Activated CD8-positive, alpha-beta T cell treated with anti-CD3 and anti-CD28 coated beads, Interleukin-2, amount 10 ng/mL, durations not matched to agents 7 days and 5 days (primary cell): Measurements from ENCODE around the gene TRAF3IP1. TPM values are rescaled to one million over a fixed set of nuclear protein-coding genes. Genes with fewer than 3 reads are reported as not detected.
"Not testable (repeated sequence)": the region's sequence is repeated elsewhere in the genome, so short reads cannot be mapped to it uniquely, and the experiment has no call there.

ENCODE experiments used
- ATAC-seq: fragments of 150-1000 bp; cut with Tn5 transposase; one replicate; pipeline ENCODE4 v1.10.0; 2021; ENCODE audit warnings: moderate library complexity
- CTCF ChIA-PET: fragments of 350-600 bp; sonication (Branson Sonifier 250); formaldehyde crosslinking; loops from one replicate; lab custom pipeline; 2021; ENCODE audit warnings: antibody characterized with exemption; lab: Charles Lee
- POLR2A ChIA-PET: fragments of 350-600 bp; sonication (Branson Sonifier 250); formaldehyde crosslinking; loops from one replicate; lab custom pipeline; 2021; ENCODE audit warnings: antibody characterized with exemption; lab: Charles Lee
- DNase-seq: peaks from one replicate; pipeline ENCODE4 v3.0.0-alpha.2; 2020
- H3K27ac Mint-ChIP-seq: one replicate; pipeline ENCODE4 v1.8.0; 2021; ENCODE audit warnings: mild to moderate bottlenecking, mixed read lengths
- H3K27me3 Mint-ChIP-seq: one replicate; pipeline ENCODE4 v1.8.0; 2021; ENCODE audit warnings: low read depth, mixed read lengths
- H3K36me3 Mint-ChIP-seq: one replicate; pipeline ENCODE4 v1.8.0; 2021; ENCODE audit warnings: low read depth, mixed read lengths
- H3K4me1 Mint-ChIP-seq: one replicate; pipeline ENCODE4 v1.8.0; 2021; ENCODE audit warnings: low read depth, mixed read lengths
- H3K4me3 Mint-ChIP-seq: one replicate; pipeline ENCODE4 v1.8.0; 2021; ENCODE audit warnings: mild to moderate bottlenecking, mixed read lengths
- H3K9me3 Mint-ChIP-seq: one replicate; pipeline ENCODE4 v1.8.0; 2022; ENCODE audit warnings: mixed read lengths; ENCODE audit not compliant: insufficient read depth
- total RNA-seq, 2 experiments: library from RNA; stranded (reverse); gene quantifications; one replicate each; pipeline ENCODE4 v1.2.3, GENCODE V29; 2021

TRAF3IP1 gene
- total RNA-seq, 2 experiments from 2014 or later = 7.1 to 7.5 TPM

DNA sequence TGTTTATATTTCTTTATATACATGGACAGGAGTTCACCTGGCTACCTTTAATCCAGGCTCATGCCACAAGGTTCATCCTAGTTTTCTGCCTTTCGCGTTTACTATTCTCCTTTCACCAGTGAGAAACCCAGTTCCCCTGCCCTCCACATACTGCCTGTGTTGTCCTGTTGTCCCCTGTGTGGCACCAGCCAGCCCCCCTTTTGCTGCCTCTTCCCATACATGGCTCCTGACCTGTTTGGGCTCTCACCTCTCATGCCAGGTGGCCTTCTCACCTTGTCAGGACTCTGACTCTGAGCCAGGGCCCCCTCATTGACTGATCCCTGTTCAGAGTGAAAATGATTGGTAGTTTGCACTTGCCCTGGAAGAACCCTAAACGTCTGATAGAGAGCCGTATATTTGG is 120.0 kb downstream of the TRAF3IP1 start:
- no peak overlapping the region for H3K27ac Mint-ChIP-seq
- POLR2A ChIA-PET = no interaction called here
- CTCF ChIA-PET = interaction anchor here (1.0 to 1.2 kb wide), 3 partner anchors 9 to 70 kb away, joined by 3 to 4 read pairs (median 3); no protein-coding TSS in a partner anchor
- H3K4me1 Mint-ChIP-seq = peaks cover 27% of the 10 kb centered on the region
- H3K36me3 Mint-ChIP-seq = peaks cover 59% of the 10 kb centered on the region
- DNase-seq (no peak), ATAC-seq (no peak)
- H3K4me3 Mint-ChIP-seq = no peak overlapping the region
- H3K9me3 Mint-ChIP-seq = no peaks in the 10 kb centered on the region
- H3K27me3 Mint-ChIP-seq = no peaks in the 10 kb centered on the region

DNA sequence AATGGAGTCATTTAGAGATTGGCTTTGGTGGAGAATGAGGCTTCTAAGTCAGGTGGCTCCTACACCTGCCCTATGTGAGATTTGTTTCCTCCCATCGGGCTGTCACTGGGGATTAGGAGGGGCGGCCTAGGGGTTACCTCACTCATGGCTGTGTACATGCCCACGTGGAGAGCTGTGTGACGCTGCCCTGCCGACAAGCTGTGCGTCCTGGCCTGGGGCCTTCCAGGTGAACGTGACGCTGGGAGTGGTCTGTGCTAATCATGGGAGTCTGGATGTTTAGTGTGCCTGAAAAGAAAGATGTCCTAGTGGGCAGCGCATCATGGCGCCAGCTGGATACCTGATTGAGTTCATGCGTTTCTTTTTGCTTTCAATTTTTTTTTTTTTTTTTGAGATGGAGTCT is 120.4 kb downstream of the TRAF3IP1 start:
- Mint-ChIP-seq H3K4me1 (peaks cover 27% of the 10 kb centered on the region), H3K27me3 (no peaks in the 10 kb centered on the region), H3K4me3 (no peak overlapping the region), H3K36me3 (peaks cover 60% of the 10 kb centered on the region), H3K27ac (no peak overlapping the region), H3K9me3 (no peaks in the 10 kb centered on the region)
- ATAC-seq (no peak), DNase-seq (no peak)
- ChIA-PET CTCF (interaction anchor here (1.2 kb wide), 1 partner anchor 70 kb away, joined by 4 read pairs; no protein-coding TSS in a partner anchor), POLR2A (no interaction called here)

DNA sequence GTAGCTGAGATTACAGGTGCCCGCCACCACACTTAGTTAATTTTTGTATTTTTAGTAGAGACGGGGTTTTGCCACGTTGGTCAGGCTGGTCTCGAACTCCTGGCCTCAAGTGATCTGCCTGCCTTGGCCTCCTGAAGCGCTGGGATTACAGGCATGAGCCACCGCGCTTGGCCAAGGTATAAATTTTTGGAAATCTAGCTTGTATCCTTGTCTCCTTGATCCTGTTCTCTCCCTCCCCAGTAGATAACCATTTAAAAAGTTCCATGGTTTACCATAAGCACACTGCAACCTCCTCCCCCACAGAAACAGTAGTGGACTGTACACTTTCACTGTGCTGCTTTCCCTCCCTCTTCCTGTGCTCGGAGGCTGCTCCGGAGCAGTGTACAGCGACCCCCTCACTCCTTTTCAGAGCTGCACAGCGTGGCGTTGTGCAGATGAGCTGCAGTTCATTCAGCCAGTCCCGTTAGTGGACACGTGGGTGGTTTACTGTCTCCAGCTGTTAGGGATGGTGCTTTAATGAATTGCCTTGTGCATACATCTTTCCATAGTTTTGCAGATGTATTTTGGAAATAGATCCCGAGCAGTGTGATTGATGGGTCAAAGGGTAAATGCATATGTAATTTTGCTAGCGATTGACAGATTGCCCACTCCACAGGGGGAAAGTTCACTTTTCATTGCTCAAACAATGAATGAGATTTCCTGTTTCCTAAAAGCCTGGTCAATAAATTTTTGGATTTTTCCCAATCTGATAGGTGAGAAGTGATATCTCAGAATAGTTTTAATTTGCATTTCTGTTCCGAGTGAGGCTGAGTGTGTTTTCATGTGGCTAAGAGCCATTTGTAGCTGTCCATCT is 121.2 kb downstream of the TRAF3IP1 start:
- no peaks in the 10 kb centered on the region for H3K27me3 Mint-ChIP-seq
- ChIA-PET POLR2A (no interaction called here), CTCF (interaction anchor here (1.1 to 1.2 kb wide), 2 partner anchors 71 kb away, joined by 3 to 4 read pairs; no protein-coding TSS in a partner anchor)
- peaks cover 27% of the 10 kb centered on the region for H3K4me1 Mint-ChIP-seq
- H3K27ac Mint-ChIP-seq = no peak overlapping the region
- H3K9me3 Mint-ChIP-seq = no peaks in the 10 kb centered on the region
- ATAC-seq = no peak
- peaks cover 63% of the 10 kb centered on the region for H3K36me3 Mint-ChIP-seq
- DNase-seq = no peak
- no peak overlapping the region for H3K4me3 Mint-ChIP-seq

DNA sequence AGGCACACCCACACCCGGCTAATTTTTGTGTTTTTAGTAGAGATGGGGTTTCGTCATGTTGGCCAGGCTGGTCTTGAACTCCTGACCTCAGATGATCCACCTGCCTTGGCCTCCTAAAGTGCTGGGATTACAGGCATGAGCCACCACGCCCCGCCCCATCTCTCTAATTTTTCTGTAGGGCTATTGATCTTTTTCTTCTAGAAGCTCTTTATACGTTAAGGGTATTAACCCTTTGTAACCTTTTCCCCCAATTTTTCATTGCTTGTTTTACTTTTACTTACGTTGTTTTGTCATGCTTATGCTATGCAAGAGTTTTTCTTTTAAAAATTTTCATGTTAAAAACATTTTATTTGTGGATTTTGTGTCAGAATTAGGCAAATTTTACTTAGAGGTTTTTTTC is 121.9 kb downstream of the TRAF3IP1 start:
- DNase-seq, H3K4me3 Mint-ChIP-seq, POLR2A ChIA-PET, H3K27me3 Mint-ChIP-seq, H3K27ac Mint-ChIP-seq, H3K9me3 Mint-ChIP-seq, ATAC-seq: not testable (repeated sequence)
- CTCF ChIA-PET = interaction anchor here (1.1 kb wide), 1 partner anchor 72 kb away, joined by 3 read pairs; no protein-coding TSS in a partner anchor
- Mint-ChIP-seq H3K36me3 (peaks cover 65% of the 10 kb centered on the region), H3K4me1 (peaks cover 24% of the 10 kb centered on the region)

DNA sequence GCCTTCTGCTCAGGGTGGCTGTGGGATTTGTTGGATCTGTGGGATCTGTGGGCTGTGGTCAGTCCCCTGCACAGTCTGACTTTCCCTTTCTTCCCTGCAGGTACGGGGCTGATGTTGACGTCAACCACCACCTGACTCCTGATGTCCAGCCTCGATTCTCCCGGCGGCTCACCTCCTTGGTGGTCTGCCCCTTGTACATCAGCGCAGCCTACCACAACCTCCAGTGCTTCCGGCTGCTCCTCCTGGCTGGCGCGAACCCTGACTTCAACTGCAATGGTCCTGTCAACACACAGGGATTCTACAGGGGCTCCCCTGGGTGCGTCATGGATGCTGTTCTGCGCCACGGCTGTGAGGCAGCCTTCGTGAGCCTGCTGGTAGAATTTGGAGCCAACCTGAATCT is 123.9 kb downstream of the TRAF3IP1 start:
- ChIA-PET CTCF (no interaction called here), POLR2A (no interaction called here)
- no peaks in the 10 kb centered on the region for H3K9me3 Mint-ChIP-seq
- H3K4me3 Mint-ChIP-seq = no peak overlapping the region
- no peak for ATAC-seq
- H3K27ac Mint-ChIP-seq = no peak overlapping the region
- H3K36me3 Mint-ChIP-seq = peaks cover 69% of the 10 kb centered on the region
- H3K4me1 Mint-ChIP-seq = peaks cover 25% of the 10 kb centered on the region
- DNase-seq = no peak
- H3K27me3 Mint-ChIP-seq = no peaks in the 10 kb centered on the region

DNA sequence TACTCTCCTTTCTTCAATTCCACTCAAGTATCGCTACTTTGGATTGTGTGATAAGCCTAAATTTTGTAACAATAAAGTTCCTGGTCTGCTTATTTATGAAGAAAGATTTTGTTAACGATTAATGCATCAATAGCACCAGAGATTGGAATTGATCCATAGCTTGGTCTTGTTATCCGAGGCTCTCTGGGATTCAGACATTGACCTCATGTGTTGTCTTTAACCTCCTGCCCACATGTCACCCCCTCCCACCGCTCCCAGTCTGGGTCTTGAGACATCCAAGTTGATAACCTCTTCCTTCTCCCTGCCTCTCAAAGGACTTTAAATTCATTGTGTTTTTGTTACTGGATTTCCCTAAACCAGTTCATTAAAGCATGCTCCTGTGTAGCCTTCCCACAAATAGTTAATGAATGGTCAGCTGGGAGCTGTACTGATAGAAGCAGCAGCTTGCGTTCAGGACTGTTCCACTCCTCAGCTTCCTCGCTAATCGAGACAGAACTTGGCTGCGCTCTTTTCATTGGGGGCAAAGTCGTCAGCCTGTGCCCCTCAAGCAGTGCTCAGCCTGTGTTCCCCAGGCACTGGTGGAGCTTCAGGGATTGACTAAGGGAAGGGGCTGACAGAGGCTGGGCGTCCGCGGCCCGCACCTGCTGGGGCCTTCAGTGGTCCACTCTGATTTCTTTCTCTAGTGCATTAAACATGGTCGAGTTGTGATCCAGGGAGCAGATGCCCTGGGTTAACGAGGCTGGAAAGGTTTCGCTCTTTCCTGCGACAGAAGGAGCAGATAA is 125.3 kb downstream of the TRAF3IP1 start:
- Mint-ChIP-seq H3K4me1 (peaks cover 22% of the 10 kb centered on the region), H3K9me3 (no peaks in the 10 kb centered on the region), H3K27me3 (no peaks in the 10 kb centered on the region), H3K4me3 (no peak overlapping the region), H3K36me3 (peaks cover 73% of the 10 kb centered on the region), H3K27ac (no peak overlapping the region)
- ChIA-PET POLR2A (no interaction called here), CTCF (interaction anchor here (0.9 kb wide), 1 partner anchor 15 kb away, joined by 3 read pairs; no protein-coding TSS in a partner anchor)
- DNase-seq (no peak), ATAC-seq (no peak)

DNA sequence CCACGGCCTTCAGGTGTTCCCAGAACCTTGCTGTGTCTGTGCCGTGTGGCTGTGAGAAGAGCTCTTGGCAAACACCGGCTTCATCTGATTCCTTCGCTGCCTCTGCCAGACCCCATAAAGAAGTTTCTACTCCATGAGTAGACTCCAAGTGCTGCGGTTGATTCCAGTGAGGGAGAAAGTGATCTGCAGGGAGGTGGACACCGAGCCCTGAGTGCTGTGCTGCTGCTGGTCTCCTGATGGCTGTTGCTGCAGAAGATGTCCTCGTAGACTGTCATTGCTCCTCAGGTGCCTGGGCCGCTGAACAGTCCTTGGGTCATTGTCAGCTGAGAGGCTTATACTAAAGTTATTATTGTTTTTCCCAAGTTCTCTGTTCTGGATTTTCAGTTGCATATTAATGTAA is 126.1 kb downstream of the TRAF3IP1 start:
- no peak for ATAC-seq
- DNase-seq = no peak
- Mint-ChIP-seq H3K4me3 (no peak overlapping the region), H3K9me3 (no peaks in the 10 kb centered on the region), H3K27me3 (no peaks in the 10 kb centered on the region), H3K27ac (no peak overlapping the region), H3K36me3 (peaks cover 73% of the 10 kb centered on the region), H3K4me1 (peaks cover 20% of the 10 kb centered on the region)
- CTCF ChIA-PET = no interaction called here
- POLR2A ChIA-PET = no interaction called here

DNA sequence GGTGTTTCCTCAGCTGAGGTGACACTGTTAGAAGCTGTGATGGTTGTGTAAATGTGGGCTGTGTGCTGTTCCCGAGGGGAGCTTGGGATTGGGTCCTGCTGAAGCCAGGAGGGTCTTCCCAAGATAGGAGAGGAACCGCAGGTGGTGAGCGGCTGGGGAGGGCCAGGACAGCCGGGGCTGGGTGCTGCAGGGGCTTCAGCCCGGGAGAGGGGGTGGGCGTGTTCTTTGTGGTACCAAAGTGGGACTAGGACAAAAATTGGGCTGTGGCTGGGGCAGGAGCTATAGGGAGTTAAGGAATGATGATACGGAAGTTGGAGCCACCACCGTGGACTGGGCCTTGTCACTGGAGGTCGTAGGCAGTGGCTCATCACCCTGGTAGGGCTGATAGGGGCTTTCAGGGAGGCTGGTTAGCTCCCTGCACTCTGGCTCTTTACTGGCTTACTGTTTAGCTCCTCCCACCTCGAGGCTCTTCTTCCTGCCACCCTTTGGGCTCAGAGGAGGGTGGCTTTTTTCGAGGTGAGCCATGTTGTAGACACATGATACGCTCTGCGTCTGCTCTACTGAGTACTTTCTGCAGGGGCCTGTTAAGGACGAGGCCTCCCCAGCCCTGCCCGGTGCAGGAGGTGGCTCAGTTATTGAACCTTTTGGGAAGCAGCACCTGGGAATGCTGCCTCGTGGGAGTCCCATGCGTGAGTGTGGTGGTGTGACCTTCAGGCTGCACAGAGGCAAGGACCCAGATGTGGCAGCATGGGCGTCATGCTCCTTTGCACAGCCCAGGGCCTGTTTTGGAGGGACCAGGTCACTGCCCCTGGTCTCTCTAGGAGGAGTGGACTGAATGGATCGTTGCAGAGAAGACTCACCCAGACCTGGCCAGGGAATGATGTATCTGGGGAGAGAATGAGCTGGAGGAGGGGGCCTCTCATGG is 128.0 kb downstream of the TRAF3IP1 start:
- POLR2A ChIA-PET = interaction anchor here (0.9 to 1.1 kb wide), 2 partner anchors 10 to 21 kb away, joined by 3 read pairs; no protein-coding TSS in a partner anchor
- ATAC-seq (no peak), DNase-seq (peak; percentile 20)
- Mint-ChIP-seq H3K36me3 (peaks cover 79% of the 10 kb centered on the region), H3K27me3 (no peaks in the 10 kb centered on the region), H3K27ac (peak overlapping the region; percentile 36), H3K4me3 (no peak overlapping the region), H3K9me3 (peaks cover 3% of the 10 kb centered on the region), H3K4me1 (peaks cover 14% of the 10 kb centered on the region)
- CTCF ChIA-PET = interaction anchor here (1.4 kb wide), 1 partner anchor 77 kb away, joined by 4 read pairs; no protein-coding TSS in a partner anchor

DNA sequence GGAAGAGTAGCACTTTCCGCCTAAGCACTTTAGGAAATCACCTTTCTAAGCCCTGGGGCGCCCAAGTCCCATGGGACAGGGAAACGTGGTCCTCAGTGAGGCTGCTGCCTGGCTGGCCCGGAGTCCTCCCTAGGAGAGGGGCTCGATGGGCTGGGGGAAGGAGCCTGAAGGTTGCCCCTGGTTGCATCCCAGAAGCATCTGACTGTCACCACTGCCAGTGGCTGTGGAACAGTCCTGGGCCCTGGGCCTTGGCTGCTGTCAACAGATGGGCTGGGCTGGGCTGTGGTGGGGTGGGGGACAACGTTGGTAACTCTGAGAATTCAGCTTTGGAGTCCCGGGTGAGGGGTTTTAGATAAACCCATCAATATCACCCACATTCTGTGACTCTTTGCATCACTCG is 128.9 kb downstream of the TRAF3IP1 start:
- Mint-ChIP-seq H3K27me3 (no peaks in the 10 kb centered on the region), H3K27ac (no peak overlapping the region), H3K4me1 (peaks cover 12% of the 10 kb centered on the region), H3K9me3 (peaks cover 3% of the 10 kb centered on the region), H3K36me3 (peaks cover 76% of the 10 kb centered on the region), H3K4me3 (no peak overlapping the region)
- POLR2A ChIA-PET = interaction anchor here (0.9 kb wide), 1 partner anchor 11 kb away, joined by 3 read pairs; no protein-coding TSS in a partner anchor
- peak; percentile 15 for DNase-seq
- CTCF ChIA-PET = interaction anchor here (1.4 kb wide), 1 partner anchor 78 kb away, joined by 4 read pairs; no protein-coding TSS in a partner anchor
- no peak for ATAC-seq

DNA sequence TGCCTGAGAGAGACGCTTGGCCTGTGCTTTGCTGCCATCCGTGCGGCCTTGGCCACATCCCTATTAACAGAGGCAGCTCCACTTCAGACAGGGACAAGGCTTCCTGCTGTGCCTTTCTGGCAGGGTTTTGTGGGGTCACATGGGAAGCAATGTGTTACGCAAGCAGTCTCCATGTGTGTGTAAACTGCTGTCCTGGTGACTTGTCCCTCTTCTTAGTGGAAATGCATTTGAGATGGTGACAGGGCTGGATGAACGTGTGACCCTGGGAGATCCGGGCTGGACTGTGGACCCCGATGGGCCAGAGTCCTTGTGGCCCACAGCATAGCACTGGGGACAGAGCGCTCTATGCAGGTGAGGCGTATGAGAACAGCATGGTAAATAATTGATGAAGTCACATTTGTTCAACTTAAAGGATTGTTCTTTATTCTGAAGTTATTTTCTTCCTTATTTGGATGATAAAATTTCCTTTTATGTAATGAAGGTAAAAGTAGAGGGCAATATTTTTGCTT is 129.6 kb downstream of the TRAF3IP1 start:
- no peaks in the 10 kb centered on the region for H3K27me3 Mint-ChIP-seq
- POLR2A ChIA-PET = no interaction called here
- CTCF ChIA-PET = interaction anchor here (1.4 kb wide), 1 partner anchor 79 kb away, joined by 4 read pairs; no protein-coding TSS in a partner anchor

More for the DNA sequence above, 129.6 kb downstream of the TRAF3IP1 start:
- peaks cover 12% of the 10 kb centered on the region for H3K4me1 Mint-ChIP-seq
- H3K36me3 Mint-ChIP-seq = peaks cover 71% of the 10 kb centered on the region
- H3K27ac Mint-ChIP-seq = no peak overlapping the region
- DNase-seq (peak; percentile 17), ATAC-seq (no peak)
- H3K9me3 Mint-ChIP-seq = peaks cover 4% of the 10 kb centered on the region
- no peak overlapping the region for H3K4me3 Mint-ChIP-seq
